GM12872 (cell line): ENCODE data around the gene QSER1.

Experiments
- TF ChIP-seq, protein P1 (sequence below): IDR thresholded peaks from 3 replicates; pipeline ENCODE4 v1.5.1; 2011; ENCODE audit warnings: low read depth, mild to moderate bottlenecking, low read length, moderate library complexity; ENCODE audit not compliant: insufficient read depth

The QSER1 gene

DNA sequence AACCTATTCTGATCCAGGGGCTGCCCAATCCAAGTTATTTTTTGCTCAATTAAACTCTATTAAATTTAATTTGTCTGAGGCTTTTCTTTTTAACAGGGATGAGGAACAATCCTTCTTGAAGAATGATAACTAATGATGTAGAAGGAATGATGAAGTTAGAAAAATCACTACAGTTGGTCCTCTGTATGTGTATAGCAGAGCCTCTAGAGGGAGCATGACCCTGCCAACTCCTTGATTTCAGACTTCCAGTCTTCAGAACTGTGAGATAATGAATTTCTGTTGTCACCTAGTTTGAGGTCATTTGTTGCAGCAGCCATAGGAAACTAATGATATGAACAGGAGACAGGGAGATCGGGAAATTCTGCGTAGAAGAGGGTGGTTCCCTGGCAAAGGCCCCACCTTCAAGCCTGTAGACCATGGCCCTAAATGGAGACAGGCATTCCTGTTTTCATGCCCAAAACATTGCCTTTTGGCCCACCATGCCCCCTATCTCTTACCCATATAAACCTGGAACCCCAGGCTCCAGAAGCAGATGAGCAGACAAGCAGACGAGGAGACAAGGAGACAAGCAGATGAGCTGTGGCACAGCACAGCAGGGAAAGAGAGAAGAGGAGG, 7.7 kb upstream of the QSER1 start:
- TF ChIP-seq, protein P1, sequence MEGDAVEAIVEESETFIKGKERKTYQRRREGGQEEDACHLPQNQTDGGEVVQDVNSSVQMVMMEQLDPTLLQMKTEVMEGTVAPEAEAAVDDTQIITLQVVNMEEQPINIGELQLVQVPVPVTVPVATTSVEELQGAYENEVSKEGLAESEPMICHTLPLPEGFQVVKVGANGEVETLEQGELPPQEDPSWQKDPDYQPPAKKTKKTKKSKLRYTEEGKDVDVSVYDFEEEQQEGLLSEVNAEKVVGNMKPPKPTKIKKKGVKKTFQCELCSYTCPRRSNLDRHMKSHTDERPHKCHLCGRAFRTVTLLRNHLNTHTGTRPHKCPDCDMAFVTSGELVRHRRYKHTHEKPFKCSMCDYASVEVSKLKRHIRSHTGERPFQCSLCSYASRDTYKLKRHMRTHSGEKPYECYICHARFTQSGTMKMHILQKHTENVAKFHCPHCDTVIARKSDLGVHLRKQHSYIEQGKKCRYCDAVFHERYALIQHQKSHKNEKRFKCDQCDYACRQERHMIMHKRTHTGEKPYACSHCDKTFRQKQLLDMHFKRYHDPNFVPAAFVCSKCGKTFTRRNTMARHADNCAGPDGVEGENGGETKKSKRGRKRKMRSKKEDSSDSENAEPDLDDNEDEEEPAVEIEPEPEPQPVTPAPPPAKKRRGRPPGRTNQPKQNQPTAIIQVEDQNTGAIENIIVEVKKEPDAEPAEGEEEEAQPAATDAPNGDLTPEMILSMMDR: peak; percentile 63

DNA sequence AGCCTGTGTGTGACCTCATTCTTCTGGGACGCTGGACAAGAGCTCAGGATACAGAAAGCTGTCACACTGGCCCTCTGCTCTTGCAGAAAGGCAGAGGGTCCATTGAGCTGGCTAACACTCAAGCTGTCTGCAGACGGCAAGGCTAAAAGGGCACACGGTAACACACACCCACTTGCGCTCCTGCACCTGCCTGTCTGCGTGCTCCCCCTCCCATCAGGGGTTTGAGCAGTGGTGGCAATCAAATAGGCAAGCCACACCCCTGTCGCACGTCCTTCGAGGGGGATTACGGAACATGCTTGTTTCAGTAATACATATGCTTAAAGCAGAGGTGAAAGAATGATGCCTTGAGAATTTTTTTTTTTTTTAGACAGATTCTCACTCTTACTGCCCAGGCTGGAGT, 7.1 kb upstream of the QSER1 start:
- TF ChIP-seq, protein P1: no peak

DNA sequence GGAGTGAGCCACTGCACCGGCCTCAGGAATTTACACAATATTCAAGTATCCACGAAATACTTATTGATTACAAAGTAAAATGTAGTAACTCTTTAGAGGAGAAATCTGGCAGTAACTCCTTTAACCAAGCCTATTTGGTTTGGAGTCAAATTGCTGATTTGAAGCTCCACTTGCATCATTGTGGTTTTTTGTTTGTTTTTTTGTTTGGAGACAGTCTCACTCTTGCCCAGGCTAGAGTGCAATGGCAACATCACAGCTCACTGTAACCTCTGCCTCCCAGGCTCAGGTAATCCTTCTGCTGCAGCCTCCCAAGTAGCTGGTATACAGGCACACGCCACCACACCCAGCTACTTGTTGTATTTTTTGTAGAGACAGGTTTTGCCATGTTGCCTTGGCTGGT, 6.4 kb upstream of the QSER1 start:
- TF ChIP-seq, protein P1: no peak

DNA sequence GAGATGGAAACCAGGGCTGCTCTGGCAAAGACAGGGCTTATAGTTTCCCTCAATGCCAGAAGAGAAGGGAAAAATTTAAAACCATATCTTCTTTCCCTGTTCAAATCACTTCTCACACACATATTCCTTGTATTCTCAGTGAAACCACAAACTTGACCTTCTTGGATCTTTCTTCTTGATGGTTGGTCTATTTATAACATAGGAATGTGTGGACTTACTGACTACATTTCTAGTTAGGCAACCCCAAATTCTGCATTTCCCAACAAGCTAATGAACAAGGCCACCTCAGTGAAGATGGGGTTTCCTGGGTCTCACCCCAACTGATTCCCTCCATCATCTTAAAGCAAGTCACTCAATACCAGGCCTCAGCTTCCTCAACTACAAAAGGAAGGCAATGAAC, 3.8 kb upstream of the QSER1 start:
- TF ChIP-seq, protein P1: no peak

DNA sequence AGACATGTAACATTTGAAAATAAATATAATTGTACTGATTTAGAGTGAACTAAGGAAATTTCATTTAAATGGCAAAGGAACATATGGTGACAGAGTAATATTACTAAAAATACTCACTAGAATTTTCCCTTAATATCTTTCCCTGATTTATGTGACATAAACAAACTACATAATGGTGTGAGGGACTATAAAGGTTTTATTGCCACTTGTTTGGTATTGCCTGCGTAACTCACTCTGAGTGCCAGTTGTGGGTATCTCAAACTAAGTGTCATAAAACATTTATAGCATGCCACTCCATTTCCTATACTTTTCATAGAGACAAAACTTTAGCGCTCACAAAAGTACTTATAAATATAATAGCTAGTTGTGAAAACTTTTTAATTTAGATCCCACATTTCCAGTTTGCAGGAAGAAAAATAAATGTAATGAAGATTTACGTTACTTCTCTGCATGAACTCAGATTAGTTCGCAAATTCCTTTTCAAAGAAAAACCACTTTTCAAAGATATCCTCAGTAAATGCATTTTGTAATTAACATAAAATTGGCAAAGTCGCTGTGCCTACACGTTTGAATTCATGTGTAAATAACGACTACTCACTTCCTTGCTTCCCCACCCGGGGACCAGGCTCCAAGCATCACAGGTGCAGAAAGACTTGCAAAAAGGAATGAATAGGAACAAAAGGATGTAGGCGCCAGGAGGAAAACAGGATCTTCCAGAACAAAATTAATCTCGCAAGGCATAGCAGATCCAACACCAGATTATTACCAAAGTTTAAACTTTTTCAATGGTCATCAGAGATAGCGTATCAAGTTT, 1.6 kb upstream of the QSER1 start:
- TF ChIP-seq, protein P1: no peak

DNA sequence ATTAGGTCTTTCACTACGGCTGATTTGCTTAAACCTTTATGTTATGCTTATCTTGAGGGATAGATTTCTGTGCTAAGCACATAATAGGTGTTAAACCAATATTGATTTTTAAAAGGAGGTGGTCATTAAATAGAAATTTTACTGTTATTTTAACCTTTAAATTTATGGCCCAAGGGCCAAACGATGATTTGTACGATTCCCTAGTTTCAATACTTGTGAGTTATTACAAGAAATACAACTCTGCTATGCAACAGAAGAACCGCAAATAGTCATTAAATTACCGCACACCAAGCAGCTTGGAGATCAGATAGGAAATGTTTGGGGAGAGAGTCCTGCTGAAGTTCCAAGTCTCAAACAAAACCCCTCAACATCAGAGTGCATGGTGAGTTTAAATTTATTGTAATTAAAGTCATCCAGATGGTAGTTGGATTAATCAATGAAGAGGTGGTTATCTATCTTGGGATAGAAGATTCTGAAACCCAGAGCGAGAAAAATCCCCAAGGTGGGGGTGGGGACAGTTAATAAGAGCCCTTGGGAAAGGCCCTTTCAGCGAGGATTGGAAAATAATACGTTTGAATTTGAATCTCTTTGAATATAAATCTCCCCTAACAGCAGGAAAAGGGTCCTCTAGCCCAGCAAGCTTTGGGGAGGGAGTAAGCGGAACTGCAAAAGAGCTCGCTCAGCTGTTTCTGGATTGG, 805 bp upstream of the QSER1 start:
- TF ChIP-seq, protein P1: no peak

DNA sequence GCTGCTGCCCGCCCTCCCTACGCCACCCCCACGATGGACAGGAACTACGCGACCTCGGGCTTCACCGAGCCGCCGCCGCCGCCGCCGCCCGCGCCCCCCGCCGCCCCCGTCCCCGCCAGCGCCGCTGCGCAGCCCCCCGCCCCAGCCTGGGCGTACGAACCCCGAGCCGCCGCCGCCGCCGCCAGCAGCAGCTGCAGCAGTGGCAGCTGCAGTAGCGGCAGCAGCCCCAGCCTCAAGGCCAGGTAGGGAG, 407 bp downstream of the QSER1 start:
- TF ChIP-seq, protein P1: no peak
